Adipose tissue (tissue), 3 donors: ENCODE results near the gene ZNF649. TPM values are rescaled to one million over a fixed set of nuclear protein-coding genes. Genes with fewer than 3 reads are reported as not detected.

Experiments
- H3K27ac ChIP-seq: one replicate; pipeline ENCODE4 v1.5.1; 2013; ENCODE audit warnings: low read depth, low read length
- WGBS, 3 donors: extraction: QIAGEN DNeasy Blood & Tissue Kit; methylation state at CpG; one replicate each; pipeline ENCODE4 v1.1.7; 2013; 5-methylcytosine and 5-hydroxymethylcytosine counted together
- polyA plus RNA-seq, 3 donors: library from polyadenylated mRNA; stranded (reverse); fragments of 200-250 nt; gene quantifications; one replicate each; pipeline ENCODE4 v1.2.3, GENCODE V29; 2013
- donor health status: healthy with polysubstance abuse.
- donor health status: Bipolar disorder and iron deficiency.
- donor health status: healthy.

The ZNF649 gene
- polyA plus RNA-seq, 3 donors, result 2.8 to 7.0 (median 3.1) TPM

DNA sequence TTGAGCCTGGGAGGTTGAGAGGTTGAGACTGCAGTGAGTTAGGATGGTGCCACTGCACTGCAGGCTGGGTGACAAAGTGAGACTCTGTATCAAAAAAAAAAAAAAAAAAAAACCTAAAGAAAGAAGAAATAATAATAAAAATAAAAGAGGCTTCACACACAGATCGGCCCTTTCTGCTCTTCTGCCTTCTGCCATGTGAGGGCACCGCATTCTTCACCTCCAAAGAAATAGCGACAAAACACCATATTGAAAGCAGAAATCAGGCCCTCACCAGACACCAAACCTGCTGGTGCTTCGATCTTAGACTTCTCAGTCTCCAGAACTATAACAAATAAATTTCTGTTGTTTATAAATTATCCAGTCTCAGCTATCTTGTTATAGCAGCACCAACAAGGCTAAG lies 3.0 kb downstream of the ZNF649 start:
- H3K27ac ChIP-seq, result no peak overlapping the region
- WGBS, 3 donors, result 91 to 97% (median 91%) methylated on average over 4 of the region's 4 CpGs

DNA sequence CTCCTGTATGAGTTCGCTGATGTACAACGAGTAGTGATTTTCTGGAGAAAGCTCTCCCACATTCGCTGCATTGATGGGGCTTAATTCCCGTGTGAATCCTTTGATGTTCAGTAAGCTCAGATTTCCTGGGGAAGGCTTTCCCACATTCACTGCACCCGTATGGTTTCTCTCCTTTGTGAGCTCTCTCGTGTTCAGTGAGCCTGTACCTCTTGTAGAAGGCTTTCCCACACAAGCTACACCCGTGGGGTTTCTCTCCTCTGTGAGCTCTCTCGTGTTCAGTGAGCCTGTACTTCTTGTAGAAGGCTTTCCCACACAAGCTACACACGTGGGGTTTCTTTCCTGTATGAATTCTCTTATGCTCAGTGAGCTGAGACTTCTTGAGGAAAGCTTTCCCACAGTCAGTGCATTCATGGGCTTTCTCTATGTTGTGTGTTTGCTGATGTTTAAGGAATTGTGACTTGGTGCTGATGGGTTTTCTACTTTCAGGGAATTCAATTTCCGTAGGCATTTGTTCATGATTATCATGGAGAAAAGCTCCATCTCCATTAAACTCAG lies 13.5 kb downstream of the ZNF649 start:
- H3K27ac ChIP-seq, result no peak overlapping the region
- 97 to 99% (median 98%) methylated on average over 10 of the region's 10 CpGs for whole genome bisulfite sequencing, 3 donors

DNA sequence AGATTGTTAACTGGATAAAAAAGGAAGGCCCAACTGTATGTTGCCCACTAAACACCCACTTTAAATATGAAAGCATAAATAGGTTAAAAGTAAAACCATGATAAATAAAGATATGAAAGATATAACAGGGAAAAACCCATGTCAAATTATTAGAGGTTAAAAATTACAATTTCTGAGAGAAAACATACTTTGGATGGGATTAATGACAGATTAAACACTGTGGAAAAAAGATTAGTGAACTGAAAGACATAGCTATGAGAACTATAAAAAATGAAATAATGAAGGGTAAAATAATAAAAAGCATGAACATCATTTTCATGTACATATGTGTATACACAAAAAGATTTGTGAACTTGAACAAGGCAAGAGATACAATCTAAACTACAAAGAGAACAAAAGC lies 14.9 kb downstream of the ZNF649 start:
- no peak overlapping the region for H3K27ac ChIP-seq

DNA sequence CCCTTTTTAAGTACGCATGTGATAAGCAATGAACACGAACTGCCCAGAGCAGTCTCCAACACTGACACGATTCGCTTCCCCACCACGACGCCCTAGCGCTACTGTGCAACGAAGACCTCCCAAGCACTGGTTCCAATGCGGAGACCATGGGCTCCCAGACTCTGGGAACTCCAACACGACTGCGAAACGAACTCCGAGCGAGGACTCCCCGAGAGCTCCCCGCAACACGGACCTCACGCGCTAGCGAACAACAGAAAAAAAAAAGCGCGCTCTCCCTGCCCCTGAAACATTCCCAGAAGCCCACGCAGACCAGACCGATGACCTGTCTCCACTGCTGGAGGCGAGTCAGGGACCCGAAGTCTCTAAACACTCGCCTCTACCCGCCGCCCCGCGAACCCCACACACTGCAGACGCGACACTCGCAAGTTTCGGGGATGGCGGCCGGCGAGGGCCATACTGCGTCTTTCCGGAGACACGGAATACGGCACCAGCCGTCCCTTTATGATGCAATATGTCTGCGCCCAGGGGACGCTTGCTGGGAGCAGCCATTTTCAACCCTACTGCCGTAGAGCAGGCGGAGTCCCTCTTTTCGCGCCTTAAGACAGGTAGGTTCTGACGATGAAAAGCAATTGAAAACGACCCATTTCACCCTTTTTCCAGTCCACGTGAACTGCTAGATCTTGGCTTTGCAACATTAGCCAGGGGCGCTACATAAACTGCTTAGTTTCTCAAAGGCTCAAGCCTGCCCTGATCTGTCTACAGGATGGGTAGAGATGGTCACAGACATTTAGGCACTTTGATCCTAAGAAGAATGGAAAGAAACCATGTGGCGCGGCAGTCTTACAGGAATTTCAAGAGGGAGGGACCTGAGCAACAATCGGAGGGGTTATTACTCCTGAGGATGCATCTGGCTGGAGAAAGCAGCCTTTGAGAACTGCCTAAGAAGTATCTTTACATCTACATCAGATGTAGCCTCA lies 17.0 kb downstream of the ZNF649 start, which contains the start of gene ZNF577:
ZNF577 (minus strand) TSS at position 430 of the 977 bp plus-strand sequence. CDS start 7,569 bp downstream, outside the sequence.
- H3K27ac ChIP-seq, result no peak within 1 kb of the TSS
- 2 to 10% (median 8%) methylated on average over 56 of the region's 56 CpGs for WGBS, 3 donors

DNA sequence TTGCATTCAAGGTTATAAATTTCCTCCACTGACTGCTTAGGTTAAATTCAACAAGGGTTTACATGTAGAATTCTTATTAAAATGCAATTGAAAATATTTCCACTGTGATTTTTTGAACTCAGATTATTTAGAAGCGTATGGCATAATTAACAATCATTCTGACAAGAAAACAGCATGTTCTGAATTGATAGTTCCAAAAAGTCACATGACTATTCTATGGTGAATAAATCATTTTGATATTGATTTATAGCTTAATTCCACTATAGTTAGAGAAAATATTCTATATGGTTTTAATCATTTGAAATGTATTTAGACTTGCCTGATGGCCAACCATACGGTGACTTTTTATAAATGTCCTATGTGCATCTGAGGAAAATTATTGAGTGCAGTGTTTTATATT lies 20.1 kb downstream of the ZNF649 start:
- H3K27ac ChIP-seq, result no peak overlapping the region
- 93 to 96% (median 95%) methylated on average over 2 of the region's 2 CpGs for WGBS, 3 donors

DNA sequence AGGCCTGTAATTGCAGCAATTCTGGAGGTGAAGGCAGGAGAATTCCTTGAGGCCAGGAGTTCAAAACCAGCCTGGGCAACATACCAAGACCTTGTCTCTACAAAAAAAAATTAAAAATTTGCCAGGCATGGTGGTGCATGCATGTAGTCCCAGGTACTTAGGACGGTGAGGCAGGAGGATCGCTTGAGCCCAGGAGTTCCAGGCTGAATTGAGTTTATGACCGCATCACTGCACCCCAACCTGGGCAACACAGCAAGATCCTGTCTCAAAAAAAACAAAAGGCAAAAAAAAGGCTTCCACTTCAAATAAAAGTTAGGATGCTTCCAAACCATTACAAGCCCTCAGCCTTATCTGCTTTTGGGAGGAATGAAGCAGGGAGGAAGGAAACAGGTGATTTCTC lies 22.3 kb downstream of the ZNF649 start:
- 98% methylated on average over 3 of the region's 3 CpGs for WGBS, 3 donors

DNA sequence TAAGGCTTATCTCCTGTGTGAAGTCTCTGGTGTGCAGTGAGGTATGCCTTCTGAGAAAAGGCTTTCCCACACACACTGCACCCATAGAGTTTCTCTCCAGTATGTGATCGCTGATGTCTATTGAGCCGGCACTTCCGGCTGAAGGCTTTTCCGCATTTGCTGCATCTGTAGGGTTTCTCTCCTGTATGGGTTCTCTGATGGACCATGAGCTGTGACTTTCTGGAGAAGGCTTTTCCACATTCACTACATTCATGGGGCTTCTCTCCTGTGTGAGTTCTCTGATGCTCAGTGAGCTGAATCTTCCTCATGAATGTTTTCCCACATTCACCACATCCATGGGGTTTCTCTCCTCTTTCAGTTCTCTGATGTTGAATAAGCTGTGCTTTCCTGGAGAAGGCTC lies 31.7 kb downstream of the ZNF649 start:
- no peak overlapping the region for H3K27ac ChIP-seq
- 98 to 99% (median 99%) methylated on average over 4 of the region's 4 CpGs for WGBS, 3 donors

More for the DNA sequence above, 22.3 kb downstream of the ZNF649 start:
- no peak overlapping the region for H3K27ac ChIP-seq

DNA sequence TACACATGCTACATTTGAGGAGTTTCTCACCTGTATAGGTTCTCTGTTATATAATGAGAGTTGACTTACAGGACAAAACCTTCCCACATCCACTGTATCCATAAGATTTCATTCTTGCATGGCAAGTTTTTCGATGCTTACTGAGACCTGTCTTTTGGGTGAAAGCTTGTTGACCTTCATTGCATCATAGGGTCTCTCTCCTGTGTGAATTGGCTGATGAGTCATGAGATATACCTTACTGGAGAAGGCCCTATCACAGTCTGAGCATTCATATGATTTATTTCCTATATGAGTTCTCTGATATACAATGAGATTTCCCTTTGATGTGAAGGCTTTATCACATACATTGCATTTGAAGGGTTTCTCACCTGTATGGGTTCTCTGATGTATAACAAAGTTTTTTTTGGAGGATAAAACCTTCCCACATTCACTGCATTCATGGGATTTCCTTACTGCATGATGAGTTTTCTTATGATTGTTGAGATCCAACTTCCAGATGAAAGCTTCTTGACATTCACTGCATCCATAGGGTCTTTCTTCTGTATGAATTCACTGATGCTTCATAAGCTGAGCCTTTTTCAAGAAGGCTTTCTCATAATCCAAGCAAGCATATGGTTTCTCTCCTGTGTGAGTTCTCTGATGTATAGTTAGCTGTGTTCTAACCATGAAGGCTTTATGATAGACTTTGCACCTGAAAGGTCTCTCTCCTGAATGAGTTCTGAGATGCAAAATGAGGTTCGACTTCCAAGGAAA lies 42.8 kb downstream of the ZNF649 start:
- H3K27ac ChIP-seq, result no peak overlapping the region
- 94 to 99% (median 96%) methylated on average over 2 of the region's 2 CpGs for WGBS, 3 donors

Other genes with a start within 250 kb of the ZNF649 start
- 10 to 100 TPM in 2 of 3 donors, 1 to 10 TPM in 1; 4.7 to 38.5 (median 14.3) TPM for gene SPACA6, start 211.7 kb downstream of the ZNF649 start, polyA plus RNA-seq
- gene HAS1, start 181.0 kb downstream of the ZNF649 start, polyA plus RNA-seq, result 10 to 100 TPM in 2 of 3 donors, under 1 TPM in 1; 0.81 to 48.6 (median 17.3) TPM
- gene FPR1, start 153.1 kb downstream of the ZNF649 start, polyA plus RNA-seq, result 10 to 100 TPM in 2 of 3 donors, 1 to 10 TPM in 1; 4.4 to 59.0 (median 27.8) TPM
- gene FPR2, start 143.8 kb downstream of the ZNF649 start, polyA plus RNA-seq, result 10 to 100 TPM in 1 of 3 donors, 1 to 10 TPM in 2; 1.2 to 10.0 (median 3.9) TPM
- gene FPR3, start 109.9 kb downstream of the ZNF649 start, polyA plus RNA-seq, result 1 to 10 TPM in 2 of 3 donors, under 1 TPM in 1; 0.67 to 4.5 (median 1.6) TPM
- gene ZNF577, start 17.1 kb downstream of the ZNF649 start, polyA plus RNA-seq, result 10 to 100 TPM in 1 of 3 donors, 1 to 10 TPM in 2; 6.7 to 11.2 (median 6.8) TPM
- gene ZNF613, start 22.5 kb upstream of the ZNF649 start, polyA plus RNA-seq, result 1 to 10 TPM in 2 of 3 donors, under 1 TPM in 1; 0.56 to 3.4 (median 1.6) TPM
- gene ZNF350, start 81.8 kb upstream of the ZNF649 start, polyA plus RNA-seq, result 1 to 10 TPM; 3.9 to 5.6 (median 5.4) TPM
- gene ZNF615, start 103.2 kb upstream of the ZNF649 start, polyA plus RNA-seq, result 1 to 10 TPM; 2.5 to 4.2 (median 2.7) TPM
- 1 to 10 TPM; 1.8 to 4.3 (median 3.1) TPM for gene ZNF614, start 123.4 kb upstream of the ZNF649 start, polyA plus RNA-seq
- gene ZNF432, start 143.8 kb upstream of the ZNF649 start, polyA plus RNA-seq, result 1 to 10 TPM; 3.1 to 4.3 (median 3.3) TPM
- 1 to 10 TPM; 5.1 to 5.9 (median 5.8) TPM for gene ZNF841, start 190.7 kb upstream of the ZNF649 start, polyA plus RNA-seq
- 1 to 10 TPM; 2.1 to 3.2 (median 2.2) TPM for gene ZNF616, start 234.9 kb upstream of the ZNF649 start, polyA plus RNA-seq